ENCODE measurements around the gene SERHL2.
"Not testable (repeated sequence)": the region's sequence is repeated elsewhere in the genome, so short reads cannot be mapped to it uniquely, and the experiment has no call there.

SERHL2 gene

GRCh38 chr22:42607641-42608040 is 53.9 kb downstream of the SERHL2 start:
- not testable (repeated sequence) for DNase-seq (ENCODE audit: low read depth)

GRCh38 chr22:42608136-42608822 is 54.5 kb downstream of the SERHL2 start:
- no peak for DNase-seq (ENCODE audit: low read depth)

GRCh38 chr22:42608823-42609361 is 55.1 kb downstream of the SERHL2 start:
- no peak for DNase-seq (ENCODE audit: low read depth)

GRCh38 chr22:42610186-42610585 is 56.4 kb downstream of the SERHL2 start:
- DNase-seq (ENCODE audit: low read depth), result no peak

- no peak for DNase-seq (ENCODE audit: low read depth)
These were observed 57.3 kb downstream of the SERHL2 start for GRCh38 chr22:42611051-42611450.

GRCh38 chr22:42612336-42612735 is 58.6 kb downstream of the SERHL2 start:
- DNase-seq (ENCODE audit: low read depth), result no peak

GRCh38 chr22:42613872-42614301 is 60.1 kb downstream of the SERHL2 start:
- no peak for DNase-seq (ENCODE audit: low read depth)

GRCh38 chr22:42614312-42615091 is 60.7 kb downstream of the SERHL2 start, which contains the start of gene POLDIP3:
POLDIP3 (minus strand) TSS chr22:42614883; CDS start chr22:42614857, 26 bp downstream.
- DNase-seq (ENCODE audit: low read depth), result peak; percentile 98

GRCh38 chr22:42615092-42615859 is 61.5 kb downstream of the SERHL2 start:
- DNase-seq (ENCODE audit: low read depth), result peak; percentile 76

GRCh38 chr22:42615860-42616175 is 62.1 kb downstream of the SERHL2 start:
- not testable (repeated sequence) for DNase-seq (ENCODE audit: low read depth)

- DNase-seq (ENCODE audit: low read depth), result no peak
These were observed 63.6 kb downstream of the SERHL2 start for GRCh38 chr22:42617155-42617983.

GRCh38 chr22:42619261-42620063 is 65.7 kb downstream of the SERHL2 start:
- no peak for DNase-seq (ENCODE audit: low read depth)

- no peak for DNase-seq (ENCODE audit: low read depth)
These were observed 66.3 kb downstream of the SERHL2 start for GRCh38 chr22:42620084-42620483.

GRCh38 chr22:42621505-42622002 is 67.8 kb downstream of the SERHL2 start:
- peak; percentile 20 for DNase-seq (ENCODE audit: low read depth)

- DNase-seq (ENCODE audit: low read depth), result no peak
These were observed 68.4 kb downstream of the SERHL2 start for GRCh38 chr22:42622061-42622710.

GRCh38 chr22:42623301-42623751 is 69.6 kb downstream of the SERHL2 start:
- DNase-seq (ENCODE audit: low read depth), result no peak
